ENCODE results near the gene COL6A3.
"Not testable (repeated sequence)": the region's sequence is repeated elsewhere in the genome, so short reads cannot be mapped to it uniquely, and the experiment has no call there.

Gene COL6A3

GRCh38 chr2:237412988-237413776 is 782 bp downstream of the COL6A3 start:
- no peak for DNase-seq

GRCh38 chr2:237412646-237412987 is 1.3 kb downstream of the COL6A3 start:
- no peak for DNase-seq

GRCh38 chr2:237411683-237412423 is 2.1 kb downstream of the COL6A3 start:
- DNase-seq: no peak

GRCh38 chr2:237411092-237411601 is 2.8 kb downstream of the COL6A3 start:
- no peak for DNase-seq

GRCh38 chr2:237409263-237409662 is 4.7 kb downstream of the COL6A3 start:
- DNase-seq: not testable (repeated sequence)

GRCh38 chr2:237408335-237409000 is 5.5 kb downstream of the COL6A3 start:
- DNase-seq: no peak

DNA sequence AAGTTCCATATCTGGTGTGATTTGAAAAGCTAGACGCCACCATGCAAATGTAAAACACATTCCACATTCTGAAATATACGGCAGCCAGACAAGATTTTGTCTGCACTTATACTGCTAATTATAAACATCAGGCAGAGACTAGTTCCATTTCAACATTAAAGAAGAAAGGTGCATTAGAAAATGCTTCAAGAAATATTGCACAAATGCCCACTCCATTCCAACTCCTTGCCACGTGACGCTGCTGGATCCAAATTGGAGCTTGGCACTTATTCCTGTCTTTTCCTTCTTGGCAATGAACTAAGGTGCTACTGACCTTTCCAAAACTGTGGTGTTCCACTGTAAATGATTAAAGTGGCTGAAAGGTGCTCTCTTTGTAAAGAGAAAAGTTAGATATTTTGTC is 6.3 kb downstream of the COL6A3 start:
- no peak for DNase-seq

- DNase-seq: no peak
Measured at GRCh38 chr2:237406371-237406895, 7.5 kb downstream of the COL6A3 start.

GRCh38 chr2:237405605-237406004 is 8.4 kb downstream of the COL6A3 start:
- no peak for DNase-seq

GRCh38 chr2:237405006-237405559 is 8.9 kb downstream of the COL6A3 start:
- DNase-seq: no peak

- DNase-seq: no peak
Measured at GRCh38 chr2:237404413-237404812, 9.6 kb downstream of the COL6A3 start.

DNA sequence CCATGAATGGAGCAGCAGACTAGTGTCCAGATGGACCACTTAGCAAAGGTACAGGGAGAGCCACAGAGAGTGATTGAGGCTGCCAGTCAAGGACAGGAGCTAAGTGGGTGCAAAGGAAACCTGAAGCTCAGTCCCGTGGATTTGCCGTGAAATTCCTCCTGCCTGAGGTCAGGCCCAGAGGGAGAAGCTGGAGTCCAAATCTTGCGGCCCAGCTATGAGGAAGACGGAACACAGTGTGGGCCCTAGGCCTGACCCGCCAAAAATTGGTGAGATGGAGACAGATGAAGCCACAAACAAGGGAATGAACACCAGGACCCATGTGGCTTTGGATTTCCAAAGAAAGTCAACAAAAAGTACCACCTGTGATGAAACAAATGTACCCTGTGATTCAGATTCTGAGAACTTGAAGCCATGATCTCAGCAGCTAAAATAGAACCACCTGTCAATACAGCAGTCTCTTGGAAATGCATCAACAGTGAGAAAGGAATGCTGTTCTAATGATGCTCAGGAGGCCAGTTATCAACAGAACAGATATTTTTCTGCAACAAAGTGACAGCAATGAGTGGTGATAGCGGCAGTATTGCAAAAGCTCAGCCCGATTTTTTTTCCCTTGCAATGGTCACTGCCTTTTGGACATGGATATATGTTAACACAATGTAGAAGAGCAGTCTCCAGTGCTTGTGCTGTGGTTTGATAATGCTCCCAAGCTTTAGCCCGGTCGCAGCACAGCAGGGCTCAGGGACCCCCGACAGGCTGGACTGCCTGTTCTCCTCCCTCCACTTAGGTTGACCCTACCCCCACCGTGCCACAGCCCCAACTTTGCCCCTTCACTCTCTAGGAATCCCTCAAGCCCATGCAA is 10.7 kb downstream of the COL6A3 start:
- no peak for DNase-seq

GRCh38 chr2:237400199-237400598 is 13.8 kb downstream of the COL6A3 start:
- no peak for DNase-seq

GRCh38 chr2:237397072-237397471 is 16.9 kb downstream of the COL6A3 start:
- no peak for DNase-seq

- DNase-seq: no peak
Measured at GRCh38 chr2:237393523-237393922, 20.4 kb downstream of the COL6A3 start.

GRCh38 chr2:237392186-237392585 is 21.8 kb downstream of the COL6A3 start:
- DNase-seq: no peak

DNA sequence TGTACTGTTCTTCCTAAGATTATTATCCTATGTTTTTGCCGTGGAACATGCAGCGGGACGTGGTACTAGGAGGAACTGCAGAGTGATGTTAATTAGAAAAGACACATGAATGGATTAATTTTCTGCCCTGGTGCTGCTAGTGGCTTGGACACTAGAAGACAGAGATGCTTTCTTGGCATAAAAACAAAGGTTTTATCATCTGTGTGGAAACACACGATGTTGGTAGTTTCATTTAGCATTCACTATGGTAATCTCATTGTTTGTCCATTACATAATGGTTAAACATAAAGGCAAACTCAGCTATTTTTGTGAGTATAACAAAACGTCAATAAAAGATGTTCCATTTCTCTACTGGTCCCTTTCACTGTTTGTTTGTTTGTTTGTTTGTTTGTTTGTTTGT is 22.8 kb downstream of the COL6A3 start:
- DNase-seq: no peak

DNA sequence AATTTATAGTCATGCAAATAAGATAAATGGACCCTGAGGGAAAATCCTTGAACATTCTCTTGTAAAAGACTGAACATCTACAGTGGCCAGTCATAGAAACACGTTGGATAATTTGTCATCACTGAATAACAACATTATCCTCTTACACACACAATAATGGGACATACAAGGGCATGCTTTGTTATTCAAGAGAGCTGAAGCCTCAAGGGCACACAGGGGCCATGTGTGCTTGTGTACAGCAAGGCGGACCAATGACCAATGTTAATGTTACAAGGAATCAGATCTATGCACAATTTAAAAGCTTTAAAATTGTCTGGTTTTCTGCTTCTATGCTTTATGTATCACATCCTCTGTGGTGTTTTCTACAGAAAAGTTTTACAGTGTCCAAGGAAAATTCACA is 23.7 kb downstream of the COL6A3 start:
- no peak for DNase-seq

- DNase-seq: no peak
Measured at GRCh38 chr2:237389831-237390230, 24.1 kb downstream of the COL6A3 start.

- no peak for DNase-seq
Measured at GRCh38 chr2:237388036-237388435, 25.9 kb downstream of the COL6A3 start.

GRCh38 chr2:237384672-237385020 is 29.3 kb downstream of the COL6A3 start:
- DNase-seq: no peak

GRCh38 chr2:237383991-237384671 is 29.8 kb downstream of the COL6A3 start:
- DNase-seq: no peak

Data from activated CD8-positive, alpha-beta memory T cell treated with anti-CD3 and anti-CD28 coated beads for 24 hours (primary cell).